GM12878 (cell line): Measurements from ENCODE around the gene MEGF6. TPM values are rescaled to one million over a fixed set of nuclear protein-coding genes. Genes with fewer than 3 reads are reported as not detected.

ENCODE experiments used
- ATAC-seq: fragments of 200-7000 bp; cut with Tn5 transposase; 3 replicates; pipeline ENCODE4 v1.9.1; 2020; ENCODE audit warnings: mild to moderate bottlenecking, moderate library complexity
- BruUV-seq: library from RNA; stranded (reverse); fragments of 400-500 nt; replicated peaks from 2 replicates; lab custom pipeline; 2021; lab: Mats Ljungman, UMichigan
- CTCF ChIA-PET: fragments of 300-600 bp; sonication (Branson Sonifier 250); formaldehyde crosslinking; extraction: SDS; loops from one replicate; lab custom pipeline; 2021; ENCODE audit warnings: inconsistent platforms; lab: Yijun Ruan, JAX
- POLR2A ChIA-PET: fragments of 350-600 bp; formaldehyde crosslinking; extraction: SDS; loops from one replicate; lab custom pipeline; 2021; ENCODE audit warnings: inconsistent platforms; lab: Charles Lee
- RAD21 ChIA-PET: fragments of 300-600 bp; sonication (Branson Sonifier 250); formaldehyde crosslinking; loops from one replicate; lab custom pipeline; 2023; ENCODE audit warnings: antibody characterized with exemption; ENCODE audit not compliant: unreplicated experiment; lab: Charles Lee
- SMC1A ChIA-PET: fragments of 300-600 bp; sonication (Branson Sonifier 250); formaldehyde crosslinking; loops from one replicate; lab custom pipeline; 2023; ENCODE audit not compliant: unreplicated experiment, uncharacterized antibody; lab: Charles Lee
- DNase-seq: peaks from one replicate; pipeline ENCODE4 v3.0.0-alpha.2; 2011; ENCODE audit warnings: low read depth, low spot score
- FAIRE-seq: peaks from 3 replicates; lab custom pipeline; 2011; peaks lifted over from hg19 to GRCh38; lab: Jason Lieb, UNC
- H2AFZ ChIP-seq: 2 replicates; pipeline ENCODE4 v1.6.0; 2011; ENCODE audit warnings: low read depth, low read length, control low read depth; ENCODE audit not compliant: control insufficient read depth
- H3K27ac ChIP-seq: 2 replicates; pipeline ENCODE4 v1.5.1; 2011; ENCODE audit warnings: control low read depth; ENCODE audit not compliant: control insufficient read depth, insufficient read depth
- H3K27me3 ChIP-seq, 2 experiments: replicated peaks in 1 of 2; 2 replicates each; pipeline versions ENCODE4 v1.6.0 to v1.6.1; 2011; ENCODE audit warnings: low read length in 1 of 2; ENCODE audit not compliant: control insufficient read depth in 2 of 2, insufficient read depth in 2 of 2
- H3K36me3 ChIP-seq, 2 experiments: 2 replicates each; pipeline ENCODE4 v1.5.1; 2011; ENCODE audit warnings: low read length in 1 of 2; ENCODE audit not compliant: control insufficient read depth in 2 of 2, insufficient read depth in 2 of 2
- H3K4me1 ChIP-seq: 2 replicates; pipeline ENCODE4 v1.6.1; 2011; ENCODE audit warnings: mild to moderate bottlenecking, low read length, moderate library complexity, mixed read lengths; ENCODE audit not compliant: control insufficient read depth, insufficient read depth
- H3K4me2 ChIP-seq: 2 replicates; pipeline ENCODE4 v1.6.0; 2011; ENCODE audit warnings: control low read depth; ENCODE audit not compliant: control insufficient read depth, insufficient read depth
- H3K4me3 ChIP-seq: fragments of 200-600 bp; sonication (generic); 2 replicates; pipeline ENCODE4 v1.5.1; 2016
- H3K79me2 ChIP-seq: 2 replicates; pipeline ENCODE4 v1.6.0; 2011; ENCODE audit warnings: low read length; ENCODE audit not compliant: control insufficient read depth, insufficient read depth
- H3K9ac ChIP-seq: 2 replicates; pipeline ENCODE4 v1.8.0; 2011; ENCODE audit warnings: low read length, control low read depth, mixed read lengths; ENCODE audit not compliant: control insufficient read depth, insufficient read depth
- H3K9me3 ChIP-seq: replicated peaks from 3 replicates; pipeline ENCODE4 v1.5.1; 2011; ENCODE audit warnings: mild to moderate bottlenecking, low read length; ENCODE audit not compliant: control insufficient read depth, insufficient read depth
- H4K20me1 ChIP-seq: 2 replicates; pipeline ENCODE4 v1.6.0; 2011; ENCODE audit not compliant: control insufficient read depth, insufficient read depth
- DPF2 ChIP-seq: fragments of 450-650 bp; IDR thresholded peaks from 2 replicates; pipeline ENCODE4 v1.6.1; 2017; ENCODE audit warnings: mild to moderate bottlenecking
- FOXK2 ChIP-seq: fragments of 450-650 bp; IDR thresholded peaks from 2 replicates; pipeline ENCODE4 v1.6.1; 2017; ENCODE audit warnings: mild to moderate bottlenecking, moderate library complexity
- IKZF2 ChIP-seq, 2 experiments: fragments of 450-650 bp; IDR thresholded peaks; 2 replicates each; pipeline ENCODE4 v1.6.1; 2017; ENCODE audit warnings: mild to moderate bottlenecking in 2 of 2, moderate library complexity in 2 of 2
- IRF4 ChIP-seq: IDR thresholded peaks from 2 replicates; pipeline ENCODE4 v1.6.1; 2011; ENCODE audit warnings: low read depth, low read length
- IRF5 ChIP-seq: fragments of 450-650 bp; IDR thresholded peaks from 2 replicates; pipeline ENCODE4 v1.6.1; 2017; ENCODE audit warnings: borderline replicate concordance
- RBBP5 ChIP-seq: fragments of 200-600 bp; sonication (generic); conservative IDR thresholded peaks from 2 replicates; pipeline ENCODE4 v1.6.1; 2016
- SKIL ChIP-seq: fragments of 450-650 bp; IDR thresholded peaks from 2 replicates; pipeline ENCODE4 v1.6.1; 2017; ENCODE audit warnings: mild to moderate bottlenecking, low read depth, inconsistent platforms; ENCODE audit not compliant: poor library complexity, severe bottlenecking
- SP1 ChIP-seq: IDR thresholded peaks from one replicate; pipeline ENCODE4 v1.6.1; 2011; ENCODE audit warnings: low read depth, low read length
- ZNF384 ChIP-seq: IDR thresholded peaks from 2 replicates; pipeline ENCODE4 v1.6.1; 2012; ENCODE audit warnings: low read depth, mild to moderate bottlenecking, low read length, improper control_type of control experiment, borderline replicate concordance
- ZNF622 ChIP-seq: fragments of 450-650 bp; IDR thresholded peaks from 2 replicates; pipeline ENCODE4 v1.6.1; 2017; ENCODE audit warnings: mild to moderate bottlenecking, inconsistent platforms
- WGBS: methylation state at CpG from one replicate; pipeline ENCODE4 v1.1.6; 2016; ENCODE audit warnings: low lambda C conversion rate; ENCODE audit not compliant: insufficient replicate concordance, insufficient coverage; ENCODE audit errors: missing lambda C conversion rate; 5-methylcytosine and 5-hydroxymethylcytosine counted together
- in situ Hi-C: fragments of 300-500 bp; cut with MboI; formaldehyde crosslinking; loops from 9 replicates; pipeline ENCODE4 v1.14.3; 2018; ENCODE audit warnings: mixed read lengths
- intact Hi-C: fragments of 100-400 bp; cut with micrococcal nuclease; formaldehyde crosslinking; loops from one replicate; pipeline ENCODE4 v1.14.2; 2022; ENCODE audit not compliant: unreplicated experiment
- polyA plus RNA-seq, 11 experiments: library from polyadenylated mRNA; depleted of rRNA in 4 of 11; unstranded in 6 of 11; stranded (reverse) in 5 of 11; fragments of >200 nt; fragmentation: Nextera tagmentation in 4 of 11; fragmentation: Illumina TruSeq in 1 of 11; extraction: Ambion mirVana in 4 of 11; extraction: Trizol in 1 of 11; gene quantifications; 1 replicate in 1 of 11; 2 replicates in 10 of 11; pipeline versions ENCODE4 v1.2.1 to v1.2.3, GENCODE V29; 2011 to 2016; ENCODE audit warnings: inconsistent platforms in 2 of 11, missing spikeins in 2 of 11, low read depth in 1 of 11
- total RNA-seq, 4 experiments: library from RNA; depleted of rRNA in 3 of 4; stranded (reverse); fragments of >200 nt in 3 of 4; fragmentation: Illumina TruSeq in 1 of 4; extraction: Trizol in 1 of 4; gene quantifications; 2 replicates each; pipeline versions ENCODE4 v1.2.1 to v1.2.3, GENCODE V29; 2013 to 2021
- TF ChIP-seq, protein P1 (sequence below): fragments of 450-650 bp; formaldehyde crosslinking; IDR thresholded peaks from 2 replicates; pipeline ENCODE4 v1.4.0; 2022; ENCODE audit warnings: mild to moderate bottlenecking, moderate library complexity
- TF ChIP-seq, protein P2 (sequence below), 3 experiments: IDR thresholded peaks in 2 of 3; conservative IDR thresholded peaks in 1 of 3; 2 replicates each; pipeline ENCODE4 v1.5.1; 2011; ENCODE audit warnings: low read depth in 3 of 3, low read length in 3 of 3, mild to moderate bottlenecking in 3 of 3, control low read depth in 2 of 3, moderate library complexity in 2 of 3, inconsistent platforms in 1 of 3, mixed read lengths in 1 of 3; ENCODE audit not compliant: control insufficient read depth in 2 of 3, insufficient read depth in 1 of 3; ENCODE audit errors: extremely low read depth in 1 of 3

MEGF6 gene
- total and polyA plus RNA-seq, 10 of the 15 experiments (the other 5 are each of a cell fraction or from before 2014, with no cell fraction given): 0.03 to 0.41 TPM; not detected in 8

DNA sequence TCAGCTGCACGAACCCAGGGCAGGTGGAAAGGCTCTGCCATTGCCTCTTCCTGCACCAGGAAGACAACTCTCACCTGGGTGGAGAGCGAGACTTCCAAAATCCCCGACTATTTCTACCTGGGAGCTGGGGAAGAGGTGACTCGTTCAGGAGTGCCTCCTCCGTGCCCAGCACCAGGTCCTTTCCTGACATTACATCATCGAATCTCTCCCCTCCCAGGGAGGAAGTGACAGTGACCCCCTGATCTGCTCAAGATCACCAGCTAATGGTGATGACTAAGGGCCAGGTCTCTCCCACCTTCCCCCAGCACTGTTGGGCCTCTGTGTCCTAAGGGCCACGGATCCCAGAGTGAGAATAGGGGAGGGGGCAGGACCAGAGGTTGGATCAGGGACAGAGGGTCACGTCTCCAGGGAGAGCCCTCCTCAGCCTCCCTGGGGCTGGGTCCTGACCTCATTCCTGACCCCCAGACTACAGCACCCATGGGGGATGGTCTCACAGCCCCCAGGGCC is 6.8 kb downstream of the MEGF6 start (continued):
- TF ChIP-seq ZNF622 (no peak), IRF5 (no peak)
- TF ChIP-seq, protein P1, sequence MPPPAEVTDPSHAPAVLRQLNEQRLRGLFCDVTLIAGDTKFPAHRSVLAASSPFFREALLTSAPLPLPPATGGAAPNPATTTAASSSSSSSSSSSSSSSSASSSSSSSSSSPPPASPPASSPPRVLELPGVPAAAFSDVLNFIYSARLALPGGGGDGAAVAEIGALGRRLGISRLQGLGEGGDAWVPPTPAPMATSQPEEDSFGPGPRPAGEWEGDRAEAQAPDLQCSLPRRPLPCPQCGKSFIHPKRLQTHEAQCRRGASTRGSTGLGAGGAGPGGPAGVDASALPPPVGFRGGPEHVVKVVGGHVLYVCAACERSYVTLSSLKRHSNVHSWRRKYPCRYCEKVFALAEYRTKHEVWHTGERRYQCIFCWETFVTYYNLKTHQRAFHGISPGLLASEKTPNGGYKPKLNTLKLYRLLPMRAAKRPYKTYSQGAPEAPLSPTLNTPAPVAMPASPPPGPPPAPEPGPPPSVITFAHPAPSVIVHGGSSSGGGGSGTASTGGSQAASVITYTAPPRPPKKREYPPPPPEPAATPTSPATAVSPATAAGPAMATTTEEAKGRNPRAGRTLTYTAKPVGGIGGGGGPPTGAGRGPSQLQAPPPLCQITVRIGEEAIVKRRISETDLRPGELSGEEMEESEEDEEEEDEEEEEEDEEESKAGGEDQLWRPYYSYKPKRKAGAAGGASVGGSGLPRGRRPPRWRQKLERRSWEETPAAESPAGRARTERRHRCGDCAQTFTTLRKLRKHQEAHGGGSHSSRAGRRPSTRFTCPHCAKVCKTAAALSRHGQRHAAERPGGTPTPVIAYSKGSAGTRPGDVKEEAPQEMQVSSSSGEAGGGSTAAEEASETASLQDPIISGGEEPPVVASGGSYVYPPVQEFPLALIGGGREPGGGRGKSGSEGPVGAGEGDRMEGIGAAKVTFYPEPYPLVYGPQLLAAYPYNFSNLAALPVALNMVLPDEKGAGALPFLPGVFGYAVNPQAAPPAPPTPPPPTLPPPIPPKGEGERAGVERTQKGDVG (CRISPR knock-in tag): no peak

DNA sequence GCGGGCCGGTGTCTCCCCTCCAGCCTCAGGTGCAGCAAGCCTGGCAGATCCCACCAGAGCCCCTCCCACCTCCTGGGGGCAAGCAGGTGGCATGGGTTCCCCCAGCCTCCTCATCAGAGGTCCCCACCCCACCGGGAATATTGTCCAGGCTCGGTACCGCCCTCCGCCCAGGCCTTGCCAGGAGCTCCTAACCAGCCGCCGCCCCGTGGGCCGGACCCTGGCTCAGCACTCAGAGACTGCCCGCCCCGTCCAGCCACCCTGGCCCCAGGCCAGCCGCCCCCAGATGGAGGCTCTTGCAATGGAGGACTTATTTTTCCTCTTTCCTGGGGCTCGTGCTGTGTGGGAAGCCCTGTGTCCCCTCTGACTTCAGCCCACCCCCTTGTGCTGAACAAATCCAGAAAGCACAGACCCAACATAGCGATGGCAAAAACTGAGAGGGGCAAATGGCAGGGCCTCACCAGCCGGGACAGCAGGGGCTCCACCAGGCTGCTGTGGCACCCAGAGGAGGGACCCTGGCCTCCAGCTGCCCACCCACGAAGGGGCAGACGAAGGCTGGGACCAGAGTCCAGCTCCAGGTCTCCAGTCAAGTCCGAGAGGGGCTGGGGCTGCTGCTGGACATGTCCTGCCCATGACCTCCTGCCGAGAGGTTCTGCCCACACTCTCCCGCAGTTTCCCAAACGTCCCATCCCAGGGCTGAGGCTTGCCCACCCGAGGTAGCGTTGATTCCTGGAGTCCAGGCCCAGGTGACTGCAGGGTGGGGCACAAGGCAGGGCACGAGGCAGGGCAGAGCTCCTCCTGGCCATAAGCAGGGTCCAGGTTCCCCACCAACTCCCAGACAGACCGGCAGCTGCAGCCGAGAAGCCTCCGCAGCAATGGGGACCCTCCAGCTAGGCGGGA is 7.5 kb downstream of the MEGF6 start:
- intact Hi-C loops: no loop called here
- FAIRE-seq: no peak
- no peak for ATAC-seq
- H3K9me3 ChIP-seq: no peaks in the 10 kb centered on the region
- H3K4me3 ChIP-seq: no peak overlapping the region
- no peaks in the 10 kb centered on the region for H3K36me3 ChIP-seq
- RAD21 ChIA-PET: no interaction called here
- CTCF ChIA-PET: no interaction called here
- H3K4me1 ChIP-seq: no peaks in the 10 kb centered on the region
- H3K27ac ChIP-seq: no peak overlapping the region
- in situ Hi-C loops: no loop called here
- DNase-seq: no peak
- 37% methylated on average over 27 of the region's 29 CpGs for WGBS
- no peak overlapping the region for H2AFZ ChIP-seq
- no peaks in the 10 kb centered on the region for H4K20me1 ChIP-seq
- no TSS peak for BruUV-seq
- SMC1A ChIA-PET: no interaction called here
- no peaks in the 10 kb centered on the region; a peak in 2 of 4 replicates for H3K27me3 ChIP-seq
- no peak overlapping the region for H3K9ac ChIP-seq
- no peaks in the 10 kb centered on the region for H3K79me2 ChIP-seq
- POLR2A ChIA-PET: no interaction called here
- no peak overlapping the region for H3K4me2 ChIP-seq
- TF ChIP-seq ZNF384 (no peak), RBBP5 (no peak), DPF2 (no peak), FOXK2 (no peak), IRF4 (no peak), SP1 (no peak), IKZF2 (IDR thresholded peaks at IDR 0.05) (no peak), SKIL (no peak)
- TF ChIP-seq, protein P2, sequence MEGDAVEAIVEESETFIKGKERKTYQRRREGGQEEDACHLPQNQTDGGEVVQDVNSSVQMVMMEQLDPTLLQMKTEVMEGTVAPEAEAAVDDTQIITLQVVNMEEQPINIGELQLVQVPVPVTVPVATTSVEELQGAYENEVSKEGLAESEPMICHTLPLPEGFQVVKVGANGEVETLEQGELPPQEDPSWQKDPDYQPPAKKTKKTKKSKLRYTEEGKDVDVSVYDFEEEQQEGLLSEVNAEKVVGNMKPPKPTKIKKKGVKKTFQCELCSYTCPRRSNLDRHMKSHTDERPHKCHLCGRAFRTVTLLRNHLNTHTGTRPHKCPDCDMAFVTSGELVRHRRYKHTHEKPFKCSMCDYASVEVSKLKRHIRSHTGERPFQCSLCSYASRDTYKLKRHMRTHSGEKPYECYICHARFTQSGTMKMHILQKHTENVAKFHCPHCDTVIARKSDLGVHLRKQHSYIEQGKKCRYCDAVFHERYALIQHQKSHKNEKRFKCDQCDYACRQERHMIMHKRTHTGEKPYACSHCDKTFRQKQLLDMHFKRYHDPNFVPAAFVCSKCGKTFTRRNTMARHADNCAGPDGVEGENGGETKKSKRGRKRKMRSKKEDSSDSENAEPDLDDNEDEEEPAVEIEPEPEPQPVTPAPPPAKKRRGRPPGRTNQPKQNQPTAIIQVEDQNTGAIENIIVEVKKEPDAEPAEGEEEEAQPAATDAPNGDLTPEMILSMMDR (IDR thresholded peaks at IDR 0.05 in 2 of 3, conservative IDR thresholded peaks at IDR 0.05 in 1 of 3; ENCODE audit: control insufficient read depth in 2 of 3, extremely low read depth in 1 of 3, insufficient read depth in 1 of 3, low read depth in 3 of 3, low read length in 3 of 3): no peak
